ENCODE measurements around the gene REC8. TPM values are rescaled to one million over a fixed set of nuclear protein-coding genes. Genes with fewer than 3 reads are reported as not detected.

Gene REC8
- total and polyA plus RNA-seq, 2 of the 13 experiments (the other 11 are each of a cell fraction or from before 2014, with no cell fraction given), result 3.4 to 14.7 TPM

DNA sequence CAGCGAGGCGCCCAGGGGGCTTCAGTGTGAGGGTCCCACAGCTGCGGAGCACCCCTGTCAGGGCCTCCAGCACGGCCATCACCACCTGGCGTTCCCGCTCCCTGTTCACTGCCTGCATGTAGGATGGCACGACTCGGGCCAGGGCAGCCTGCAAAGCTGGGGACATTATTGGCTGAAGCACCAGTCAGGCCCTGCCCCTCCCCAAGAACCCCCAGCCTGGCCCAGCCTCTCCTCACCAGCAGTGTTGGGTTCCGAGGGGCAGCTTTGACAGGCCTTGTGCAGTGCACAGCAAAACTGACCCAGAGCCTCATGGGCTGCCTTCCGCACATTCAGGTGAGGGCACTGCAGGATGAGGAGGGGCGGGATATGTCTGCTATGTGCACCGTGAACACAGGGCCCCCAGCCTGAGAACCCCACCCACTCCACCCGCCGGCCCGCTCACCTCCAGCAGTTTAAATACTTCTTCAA is 11.2 kb downstream of the REC8 start:
- BruUV-seq (replicated peaks), result no TSS peak
- no peak overlapping the region for H3K4me3 ChIP-seq (replicated peaks in 1 of 3; ENCODE audit: insufficient read depth in 1 of 3, low read depth in 2 of 3, low read length in 3 of 3)
- no peak for ATAC-seq
- no peak for FAIRE-seq
- intact Hi-C loops (cut with micrococcal nuclease; ENCODE audit: unreplicated experiment) (no loop called here), in situ Hi-C loops (cut with HindIII; ENCODE audit: extremely low pct_ligation_motif_present, low pct_unique_long_range_greater_than_20kb) (no loop called here)
- ChIA-PET CTCF (ENCODE audit: low intra/inter-chr PET ratio, low total read pairs) (no interaction called here), POLR2A (interaction anchor here (1.0 to 8.1 kb wide), 4 partner anchors 12 to 46 kb away, joined by 3 to 53 read pairs (median 8); partner anchors contain the start of genes IRF9, PSME2 and TM9SF1)
- H4K20me1 ChIP-seq (ENCODE audit: insufficient read depth, low read length), result no peaks in the 10 kb centered on the region
- WGBS (ENCODE audit: low lambda C conversion rate), result over 99% methylated on average over 14 of the region's 15 CpGs
- H3K4me2 ChIP-seq (ENCODE audit: low read depth, low read length), result no peak overlapping the region
- H2AFZ ChIP-seq (ENCODE audit: low read length), result no peak overlapping the region
- no peaks in the 10 kb centered on the region for H3K27me3 ChIP-seq (ENCODE audit: control insufficient read depth in 1 of 2, insufficient read depth in 2 of 2, low read length in 2 of 2)
- H3K9ac ChIP-seq (ENCODE audit: insufficient read depth, low read depth, low read length), result no peak overlapping the region
- H3K27ac ChIP-seq (ENCODE audit: extremely low read length, insufficient read depth, low read length), result no peak overlapping the region
- peaks cover 85 to 95% of the 10 kb centered on the region in 2 experiments for H3K36me3 ChIP-seq (replicated peaks in 1 of 2; ENCODE audit: control insufficient read depth in 1 of 2, insufficient read depth in 2 of 2, low read length in 2 of 2)
- TF ChIP-seq ZBTB20 (CRISPR knock-in tag; IDR thresholded peaks at IDR 0.05; ENCODE audit: borderline replicate concordance, low read depth), result no peak
- TF ChIP-seq AGO2 (optimal IDR thresholded peaks at IDR 0.05; ENCODE audit: low read depth, low read length), result peak; percentile 82
- TF ChIP-seq STAT5B (CRISPR knock-in tag; IDR thresholded peaks at IDR 0.05), result no peak
- TF ChIP-seq ZNF333 (CRISPR knock-in tag; IDR thresholded peaks at IDR 0.05; ENCODE audit: borderline replicate concordance), result peak; percentile 71; the same call in 1 of the 2 replicates
- TF ChIP-seq SMAD3 (CRISPR knock-in tag; IDR thresholded peaks at IDR 0.05), result no peak
- TF ChIP-seq RBFOX2 (IDR thresholded peaks at IDR 0.05; ENCODE audit: low read depth, low read length), result 0 out of 2 replicates have a peak, but pooled peaks have one; percentile 49
- no peak for TF ChIP-seq CERS6 (CRISPR knock-in tag; IDR thresholded peaks at IDR 0.05)
- no peak for TF ChIP-seq NR2C2 (CRISPR knock-in tag; IDR thresholded peaks at IDR 0.05; ENCODE audit: borderline replicate concordance)
- TF ChIP-seq ZNF562 (CRISPR knock-in tag; IDR thresholded peaks at IDR 0.05; ENCODE audit: borderline replicate concordance), result no peak
- TF ChIP-seq HIVEP1 (CRISPR knock-in tag; IDR thresholded peaks at IDR 0.05), result 0 out of 2 replicates have a peak, but pooled peaks have one; percentile 34
- peak; percentile 36; the same call in 1 of the 2 replicates for TF ChIP-seq ZNF776 (CRISPR knock-in tag; IDR thresholded peaks at IDR 0.05)
- TF ChIP-seq ZEB1 (IDR thresholded peaks at IDR 0.05; ENCODE audit: insufficient replicate concordance, low read depth), result no peak
- DNase-seq (ENCODE audit: low spot score), result no peak
- H3K9me3 ChIP-seq (ENCODE audit: low read length), result no peaks in the 10 kb centered on the region
- peaks cover 14% of the 10 kb centered on the region for H3K79me2 ChIP-seq (ENCODE audit: insufficient read depth, low read length)
- peaks cover 13% of the 10 kb centered on the region for H3K4me1 ChIP-seq (ENCODE audit: insufficient read depth, low read length)

Data from HepG2 (cell line).